GM18858 (cell line): ENCODE results near the gene COL13A1.

Experiments
- ATAC-seq: cut with Tn5 transposase; IDR thresholded peaks from one replicate; pipeline ENCODE4 v1.9.1; 2021; ENCODE audit not compliant: unreplicated experiment

COL13A1 gene

DNA sequence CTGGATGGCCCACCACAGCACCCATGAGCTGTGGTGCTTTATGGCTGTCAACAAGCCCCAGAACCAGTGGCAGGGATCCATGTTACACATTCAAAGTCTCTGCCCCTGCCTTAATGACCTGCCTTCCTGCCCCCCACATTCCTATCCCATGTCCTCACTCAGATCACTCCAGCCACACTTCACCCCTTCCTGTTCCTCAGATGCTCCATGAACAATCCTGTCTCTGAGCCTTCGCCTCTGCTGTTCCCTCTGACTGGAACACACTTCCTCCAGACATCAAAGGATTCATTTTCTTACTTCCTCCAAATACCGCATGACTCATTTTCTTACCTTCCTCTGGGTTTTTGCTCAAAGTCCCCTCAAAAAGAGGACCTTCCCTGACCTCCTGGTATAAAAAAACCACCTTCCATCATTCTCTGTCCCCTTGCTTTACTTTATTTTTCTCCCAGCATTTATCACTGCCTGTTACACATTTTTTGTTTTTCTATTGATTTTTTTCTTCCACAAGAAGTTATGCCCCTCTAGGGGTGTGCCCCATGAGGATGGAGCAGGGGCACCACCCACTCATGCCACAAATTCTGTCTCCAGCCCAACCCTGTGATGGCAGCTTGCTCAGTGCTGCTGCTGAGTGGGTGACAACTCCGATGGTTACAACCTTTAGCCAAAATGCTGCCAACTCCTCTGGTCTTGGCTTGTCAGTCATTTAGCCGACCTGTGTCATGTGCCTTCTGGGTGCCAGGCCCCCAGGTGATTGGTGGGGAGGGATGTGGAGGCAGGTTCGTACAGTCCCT lies 18.2 kb downstream of the COL13A1 start:
- no peak for ATAC-seq

GRCh38 chr10:69820817-69821216 lies 19.1 kb downstream of the COL13A1 start:
- no peak for ATAC-seq

GRCh38 chr10:69825604-69826003 lies 23.9 kb downstream of the COL13A1 start:
- no peak for ATAC-seq

- no peak for ATAC-seq
These were observed 24.4 kb downstream of the COL13A1 start for GRCh38 chr10:69826094-69826493.

DNA sequence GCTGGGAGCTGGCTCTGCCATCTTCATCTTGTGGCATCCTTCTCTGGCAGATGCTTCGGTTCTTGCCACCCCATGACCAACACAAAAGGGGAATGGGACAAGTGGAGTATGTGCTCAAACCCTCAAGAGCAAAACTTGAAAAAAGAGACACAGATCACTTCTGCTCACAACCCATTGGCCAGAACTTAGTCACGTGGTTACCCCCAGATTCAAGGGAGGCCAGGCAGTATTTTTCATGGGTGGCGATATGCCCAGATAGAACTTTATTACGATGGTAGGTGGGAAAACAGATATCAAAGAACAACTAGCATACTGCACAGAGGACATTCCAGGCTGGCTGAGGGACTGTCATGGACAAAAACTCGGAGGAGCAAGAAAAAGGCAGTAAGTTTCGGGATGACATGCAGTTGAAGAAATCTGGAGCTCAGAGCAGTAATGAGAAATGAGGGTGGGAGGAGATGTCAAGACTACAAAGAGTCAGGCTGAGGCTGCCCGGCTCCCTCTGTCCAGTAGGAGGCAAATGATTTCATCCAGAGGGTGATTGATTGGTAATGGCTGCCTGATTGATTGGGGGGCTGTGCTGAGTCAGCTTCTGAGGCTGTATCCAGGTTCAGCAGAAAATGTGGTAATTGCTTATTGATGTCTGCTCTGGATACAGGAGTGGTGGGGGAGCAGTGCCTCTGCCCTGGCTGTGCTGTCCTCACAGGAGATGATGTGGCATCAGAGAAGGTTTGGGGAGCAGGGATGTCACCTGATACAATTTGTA lies 25.3 kb downstream of the COL13A1 start:
- no peak for ATAC-seq

GRCh38 chr10:69828144-69828870 lies 26.6 kb downstream of the COL13A1 start:
- no peak for ATAC-seq

DNA sequence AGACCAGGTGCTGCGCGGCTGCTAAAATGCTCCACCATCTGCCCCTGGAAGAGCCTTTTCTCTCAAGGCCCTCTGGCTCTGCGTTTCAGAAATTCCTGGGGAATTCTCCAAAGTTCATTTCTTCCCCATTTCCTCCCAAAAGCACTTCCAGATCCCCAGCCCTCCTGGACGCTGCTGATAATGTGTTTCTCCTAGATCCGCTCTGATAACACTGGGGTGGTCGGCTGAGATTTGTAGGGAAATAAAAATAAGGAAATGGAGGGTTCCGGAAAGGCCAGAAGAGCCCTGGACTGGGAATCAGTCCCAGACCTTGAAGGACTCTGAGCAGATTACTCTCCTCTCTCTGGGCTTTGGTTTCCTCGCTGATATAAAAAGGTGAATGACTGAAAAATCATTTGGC lies 28.1 kb downstream of the COL13A1 start:
- no peak for ATAC-seq

GRCh38 chr10:69831231-69831855 lies 29.6 kb downstream of the COL13A1 start:
- no peak for ATAC-seq

DNA sequence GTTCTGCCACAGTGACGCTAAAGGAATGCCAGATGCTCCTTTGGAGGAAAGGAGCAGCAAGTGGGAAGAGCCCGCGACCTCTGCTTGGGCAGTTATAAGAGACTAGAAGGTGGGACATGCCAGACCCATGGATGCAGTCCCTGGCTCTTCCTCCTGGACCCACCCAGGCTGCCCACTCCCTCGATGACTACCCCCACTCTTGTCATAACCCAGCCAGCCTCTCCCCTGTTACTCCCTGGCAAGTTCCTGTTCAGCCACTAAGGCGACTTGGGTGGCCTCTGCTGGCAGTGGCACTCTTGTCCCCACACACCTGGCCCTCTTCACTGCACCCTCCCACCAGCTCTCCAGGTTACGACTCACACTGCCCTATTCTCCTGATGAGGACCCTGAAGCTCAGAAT lies 33.5 kb downstream of the COL13A1 start:
- ATAC-seq = no peak

- ATAC-seq = no peak
These were observed 34.4 kb downstream of the COL13A1 start for GRCh38 chr10:69835875-69836730.

GRCh38 chr10:69836731-69837030 lies 35.0 kb downstream of the COL13A1 start:
- no peak for ATAC-seq

GRCh38 chr10:69837261-69837660 lies 35.6 kb downstream of the COL13A1 start:
- no peak for ATAC-seq

- no peak for ATAC-seq
These were observed 36.7 kb downstream of the COL13A1 start for GRCh38 chr10:69838418-69838817.

GRCh38 chr10:69838853-69839252 lies 37.1 kb downstream of the COL13A1 start:
- ATAC-seq = no peak

GRCh38 chr10:69839696-69840345 lies 38.1 kb downstream of the COL13A1 start:
- no peak for ATAC-seq

DNA sequence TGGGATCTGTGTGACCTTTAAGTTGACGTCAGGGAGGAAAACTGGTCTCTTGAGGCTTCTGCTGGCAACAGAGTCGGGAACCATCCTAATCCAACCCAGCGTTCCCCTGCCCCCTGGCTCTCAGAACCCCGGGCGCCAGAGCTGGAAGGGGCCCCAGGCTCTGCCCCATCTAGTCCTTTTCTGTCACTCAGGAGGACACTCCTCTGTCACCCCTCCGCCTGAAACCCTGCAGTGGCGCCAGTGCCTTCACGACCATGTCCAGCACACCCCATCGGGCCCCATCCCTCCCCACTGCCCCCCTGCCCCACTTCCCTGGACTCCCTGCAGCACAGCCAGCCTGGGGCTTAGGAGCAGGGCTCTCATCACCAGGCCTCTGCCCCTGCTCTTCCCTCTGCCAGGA lies 39.1 kb downstream of the COL13A1 start:
- ATAC-seq = no peak

GRCh38 chr10:69842020-69842419 lies 40.3 kb downstream of the COL13A1 start:
- ATAC-seq = no peak

DNA sequence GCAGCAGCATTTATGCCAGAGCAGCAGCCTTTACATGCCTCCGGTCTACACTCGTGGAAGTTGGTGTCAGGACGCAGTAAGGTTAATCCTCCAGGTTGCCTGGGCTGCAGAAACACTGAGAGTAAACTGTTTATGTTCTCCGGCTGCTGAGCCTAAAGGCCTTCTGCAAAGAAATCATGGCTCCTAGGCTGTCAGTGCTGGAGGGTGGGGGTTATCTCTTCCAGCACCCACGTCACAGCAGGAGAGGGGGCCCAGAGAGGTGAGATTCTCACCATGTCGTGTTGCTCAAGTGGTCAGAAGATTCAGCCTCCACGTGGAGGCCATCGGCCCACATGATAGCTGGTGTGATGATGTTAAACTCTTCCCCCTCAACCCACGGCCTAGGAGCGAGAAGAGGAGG lies 41.2 kb downstream of the COL13A1 start:
- no peak for ATAC-seq

GRCh38 chr10:69843923-69844322 lies 42.2 kb downstream of the COL13A1 start:
- ATAC-seq = no peak

GRCh38 chr10:69844698-69845097 lies 43.0 kb downstream of the COL13A1 start:
- ATAC-seq = no peak
